Measurements from ENCODE around the gene CNOT1.

DNA sequence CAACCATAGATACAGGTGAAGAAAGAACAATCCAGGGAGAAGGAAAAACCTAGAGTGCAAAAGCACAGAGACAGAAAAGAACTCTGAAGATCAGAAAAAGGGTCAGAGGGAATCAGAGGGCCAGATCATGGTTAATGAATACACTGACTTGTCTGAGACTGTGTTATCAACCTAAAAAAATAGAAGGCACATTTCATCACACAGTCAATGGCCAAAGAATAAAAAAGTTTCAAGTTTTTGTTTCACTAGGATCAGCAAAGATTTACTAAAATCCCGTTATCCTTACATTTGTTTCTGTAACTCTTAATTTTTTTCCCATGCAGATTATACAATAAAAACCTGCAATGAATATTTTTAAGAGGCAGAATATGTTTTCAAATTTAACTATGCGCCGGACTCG lies 38.5 kb downstream of the CNOT1 start:
- no peak for TF ChIP-seq EZH2 (IDR thresholded peaks at IDR 0.05; ENCODE audit: borderline replicate concordance, low read length)
- TF ChIP-seq, protein P1, sequence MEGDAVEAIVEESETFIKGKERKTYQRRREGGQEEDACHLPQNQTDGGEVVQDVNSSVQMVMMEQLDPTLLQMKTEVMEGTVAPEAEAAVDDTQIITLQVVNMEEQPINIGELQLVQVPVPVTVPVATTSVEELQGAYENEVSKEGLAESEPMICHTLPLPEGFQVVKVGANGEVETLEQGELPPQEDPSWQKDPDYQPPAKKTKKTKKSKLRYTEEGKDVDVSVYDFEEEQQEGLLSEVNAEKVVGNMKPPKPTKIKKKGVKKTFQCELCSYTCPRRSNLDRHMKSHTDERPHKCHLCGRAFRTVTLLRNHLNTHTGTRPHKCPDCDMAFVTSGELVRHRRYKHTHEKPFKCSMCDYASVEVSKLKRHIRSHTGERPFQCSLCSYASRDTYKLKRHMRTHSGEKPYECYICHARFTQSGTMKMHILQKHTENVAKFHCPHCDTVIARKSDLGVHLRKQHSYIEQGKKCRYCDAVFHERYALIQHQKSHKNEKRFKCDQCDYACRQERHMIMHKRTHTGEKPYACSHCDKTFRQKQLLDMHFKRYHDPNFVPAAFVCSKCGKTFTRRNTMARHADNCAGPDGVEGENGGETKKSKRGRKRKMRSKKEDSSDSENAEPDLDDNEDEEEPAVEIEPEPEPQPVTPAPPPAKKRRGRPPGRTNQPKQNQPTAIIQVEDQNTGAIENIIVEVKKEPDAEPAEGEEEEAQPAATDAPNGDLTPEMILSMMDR (IDR thresholded peaks at IDR 0.05; ENCODE audit: low read length), result no peak

Data from OCI-LY1 (cell line).